ENCODE data around the gene XYLT2. TPM values are rescaled to one million over a fixed set of nuclear protein-coding genes. Genes with fewer than 3 reads are reported as not detected.

XYLT2 gene
- total and polyA plus RNA-seq, 9 of the 15 experiments (the other 6 are each of a cell fraction or from before 2014, with no cell fraction given), result 0.63 to 9.1 (median 4.3) TPM

DNA sequence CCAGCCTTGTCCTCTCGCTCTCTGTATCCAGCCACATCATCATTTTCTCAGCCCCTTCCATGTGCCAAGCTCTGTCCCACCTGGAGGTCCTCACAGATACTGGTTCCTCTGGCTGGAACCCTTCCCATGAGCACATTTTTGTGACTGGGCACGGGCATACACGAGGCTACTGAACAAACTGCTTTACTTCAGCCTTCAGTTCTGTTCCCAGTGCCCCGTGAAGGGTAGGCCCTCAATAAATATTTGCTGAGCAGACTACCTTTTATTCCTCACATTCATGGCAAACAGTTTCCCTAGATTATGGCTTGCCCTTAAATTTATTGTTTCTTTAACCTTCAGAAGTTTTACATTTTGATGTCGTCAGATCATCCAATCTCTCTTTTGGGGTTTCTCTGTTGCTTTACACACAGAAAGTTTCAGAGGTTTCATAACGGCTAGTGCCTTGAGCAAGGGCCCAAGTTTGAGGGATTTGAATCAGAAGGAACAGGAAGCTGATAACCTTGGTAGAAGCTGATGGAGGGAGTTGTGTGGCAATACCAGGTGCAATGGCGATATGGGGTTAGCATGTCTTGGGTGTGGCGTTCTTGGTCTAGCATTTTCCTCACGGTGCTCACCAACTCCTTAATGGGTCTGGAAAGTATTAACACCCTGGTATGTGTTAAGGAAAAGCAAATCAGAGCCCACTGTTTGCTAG is 43.9 kb upstream of the XYLT2 start (continued):
- TF ChIP-seq, protein P1, sequence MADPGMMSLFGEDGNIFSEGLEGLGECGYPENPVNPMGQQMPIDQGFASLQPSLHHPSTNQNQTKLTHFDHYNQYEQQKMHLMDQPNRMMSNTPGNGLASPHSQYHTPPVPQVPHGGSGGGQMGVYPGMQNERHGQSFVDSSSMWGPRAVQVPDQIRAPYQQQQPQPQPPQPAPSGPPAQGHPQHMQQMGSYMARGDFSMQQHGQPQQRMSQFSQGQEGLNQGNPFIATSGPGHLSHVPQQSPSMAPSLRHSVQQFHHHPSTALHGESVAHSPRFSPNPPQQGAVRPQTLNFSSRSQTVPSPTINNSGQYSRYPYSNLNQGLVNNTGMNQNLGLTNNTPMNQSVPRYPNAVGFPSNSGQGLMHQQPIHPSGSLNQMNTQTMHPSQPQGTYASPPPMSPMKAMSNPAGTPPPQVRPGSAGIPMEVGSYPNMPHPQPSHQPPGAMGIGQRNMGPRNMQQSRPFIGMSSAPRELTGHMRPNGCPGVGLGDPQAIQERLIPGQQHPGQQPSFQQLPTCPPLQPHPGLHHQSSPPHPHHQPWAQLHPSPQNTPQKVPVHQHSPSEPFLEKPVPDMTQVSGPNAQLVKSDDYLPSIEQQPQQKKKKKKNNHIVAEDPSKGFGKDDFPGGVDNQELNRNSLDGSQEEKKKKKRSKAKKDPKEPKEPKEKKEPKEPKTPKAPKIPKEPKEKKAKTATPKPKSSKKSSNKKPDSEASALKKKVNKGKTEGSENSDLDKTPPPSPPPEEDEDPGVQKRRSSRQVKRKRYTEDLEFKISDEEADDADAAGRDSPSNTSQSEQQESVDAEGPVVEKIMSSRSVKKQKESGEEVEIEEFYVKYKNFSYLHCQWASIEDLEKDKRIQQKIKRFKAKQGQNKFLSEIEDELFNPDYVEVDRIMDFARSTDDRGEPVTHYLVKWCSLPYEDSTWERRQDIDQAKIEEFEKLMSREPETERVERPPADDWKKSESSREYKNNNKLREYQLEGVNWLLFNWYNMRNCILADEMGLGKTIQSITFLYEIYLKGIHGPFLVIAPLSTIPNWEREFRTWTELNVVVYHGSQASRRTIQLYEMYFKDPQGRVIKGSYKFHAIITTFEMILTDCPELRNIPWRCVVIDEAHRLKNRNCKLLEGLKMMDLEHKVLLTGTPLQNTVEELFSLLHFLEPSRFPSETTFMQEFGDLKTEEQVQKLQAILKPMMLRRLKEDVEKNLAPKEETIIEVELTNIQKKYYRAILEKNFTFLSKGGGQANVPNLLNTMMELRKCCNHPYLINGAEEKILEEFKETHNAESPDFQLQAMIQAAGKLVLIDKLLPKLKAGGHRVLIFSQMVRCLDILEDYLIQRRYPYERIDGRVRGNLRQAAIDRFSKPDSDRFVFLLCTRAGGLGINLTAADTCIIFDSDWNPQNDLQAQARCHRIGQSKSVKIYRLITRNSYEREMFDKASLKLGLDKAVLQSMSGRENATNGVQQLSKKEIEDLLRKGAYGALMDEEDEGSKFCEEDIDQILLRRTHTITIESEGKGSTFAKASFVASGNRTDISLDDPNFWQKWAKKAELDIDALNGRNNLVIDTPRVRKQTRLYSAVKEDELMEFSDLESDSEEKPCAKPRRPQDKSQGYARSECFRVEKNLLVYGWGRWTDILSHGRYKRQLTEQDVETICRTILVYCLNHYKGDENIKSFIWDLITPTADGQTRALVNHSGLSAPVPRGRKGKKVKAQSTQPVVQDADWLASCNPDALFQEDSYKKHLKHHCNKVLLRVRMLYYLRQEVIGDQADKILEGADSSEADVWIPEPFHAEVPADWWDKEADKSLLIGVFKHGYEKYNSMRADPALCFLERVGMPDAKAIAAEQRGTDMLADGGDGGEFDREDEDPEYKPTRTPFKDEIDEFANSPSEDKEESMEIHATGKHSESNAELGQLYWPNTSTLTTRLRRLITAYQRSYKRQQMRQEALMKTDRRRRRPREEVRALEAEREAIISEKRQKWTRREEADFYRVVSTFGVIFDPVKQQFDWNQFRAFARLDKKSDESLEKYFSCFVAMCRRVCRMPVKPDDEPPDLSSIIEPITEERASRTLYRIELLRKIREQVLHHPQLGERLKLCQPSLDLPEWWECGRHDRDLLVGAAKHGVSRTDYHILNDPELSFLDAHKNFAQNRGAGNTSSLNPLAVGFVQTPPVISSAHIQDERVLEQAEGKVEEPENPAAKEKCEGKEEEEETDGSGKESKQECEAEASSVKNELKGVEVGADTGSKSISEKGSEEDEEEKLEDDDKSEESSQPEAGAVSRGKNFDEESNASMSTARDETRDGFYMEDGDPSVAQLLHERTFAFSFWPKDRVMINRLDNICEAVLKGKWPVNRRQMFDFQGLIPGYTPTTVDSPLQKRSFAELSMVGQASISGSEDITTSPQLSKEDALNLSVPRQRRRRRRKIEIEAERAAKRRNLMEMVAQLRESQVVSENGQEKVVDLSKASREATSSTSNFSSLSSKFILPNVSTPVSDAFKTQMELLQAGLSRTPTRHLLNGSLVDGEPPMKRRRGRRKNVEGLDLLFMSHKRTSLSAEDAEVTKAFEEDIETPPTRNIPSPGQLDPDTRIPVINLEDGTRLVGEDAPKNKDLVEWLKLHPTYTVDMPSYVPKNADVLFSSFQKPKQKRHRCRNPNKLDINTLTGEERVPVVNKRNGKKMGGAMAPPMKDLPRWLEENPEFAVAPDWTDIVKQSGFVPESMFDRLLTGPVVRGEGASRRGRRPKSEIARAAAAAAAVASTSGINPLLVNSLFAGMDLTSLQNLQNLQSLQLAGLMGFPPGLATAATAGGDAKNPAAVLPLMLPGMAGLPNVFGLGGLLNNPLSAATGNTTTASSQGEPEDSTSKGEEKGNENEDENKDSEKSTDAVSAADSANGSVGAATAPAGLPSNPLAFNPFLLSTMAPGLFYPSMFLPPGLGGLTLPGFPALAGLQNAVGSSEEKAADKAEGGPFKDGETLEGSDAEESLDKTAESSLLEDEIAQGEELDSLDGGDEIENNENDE (IDR thresholded peaks at IDR 0.05; ENCODE audit: low read depth, low read length), result no peak
- TF ChIP-seq RBM39 (optimal IDR thresholded peaks at IDR 0.05; ENCODE audit: low read depth, low read length) (no peak), HCFC1 (IDR thresholded peaks at IDR 0.05; ENCODE audit: low read depth, low read length) (no peak), HSF4 (CRISPR knock-in tag; IDR thresholded peaks at IDR 0.05; ENCODE audit: borderline replicate concordance) (no peak), HDAC2 (IDR thresholded peaks at IDR 0.05) (no peak), EP400 (IDR thresholded peaks at IDR 0.05) (no peak), ARID2 (IDR thresholded peaks at IDR 0.05) (no peak)

All from K562 (cell line).